Tibial nerve (tissue), 4 donors: Measurements from ENCODE around the gene CCL17. TPM values are rescaled to one million over a fixed set of nuclear protein-coding genes. Genes with fewer than 3 reads are reported as not detected.

Experiments used
- DNase-seq, 2 donors: peaks; one replicate each; pipeline ENCODE4 v3.0.0-alpha.2; 2019; ENCODE audit warnings: low spot score in 2 of 2
- H3K27ac ChIP-seq, 4 donors: fragments of 200-600 bp; sonication (generic) in 3 of 4; one replicate each; pipeline ENCODE4 v1.5.1; 2017 to 2019; ENCODE audit warnings: mild to moderate bottlenecking in 1 of 4
- H3K27me3 ChIP-seq, 2 donors: fragments of 200-600 bp; sonication (generic) in 1 of 2; one replicate each; pipeline versions ENCODE4 v1.5.1 to v1.6.0; 2017 to 2019
- H3K36me3 ChIP-seq, 3 donors: fragments of 200-600 bp; sonication (generic); one replicate each; pipeline ENCODE4 v1.5.1; 2018 to 2019
- H3K4me1 ChIP-seq, 4 donors: fragments of 200-600 bp; sonication (generic) in 3 of 4; one replicate each; pipeline ENCODE4 v1.5.1; 2017 to 2019
- H3K4me3 ChIP-seq, 4 donors: fragments of 200-600 bp; sonication (generic) in 3 of 4; one replicate each; pipeline ENCODE4 v1.5.1; 2017 to 2019; ENCODE audit warnings: mild to moderate bottlenecking in 1 of 4, moderate library complexity in 1 of 4
- H3K9me3 ChIP-seq, 4 donors: fragments of 200-600 bp; sonication (generic) in 3 of 4; one replicate each; pipeline ENCODE4 v1.5.1; 2017 to 2019
- CTCF ChIP-seq, 5 experiments: fragments of 200-600 bp in 3 of 5; fragments of 450-650 bp in 2 of 5; sonication (generic) in 3 of 5; IDR thresholded peaks; one replicate each; pipeline ENCODE4 v1.5.1; 2016 to 2019; ENCODE audit warnings: antibody characterized with exemption in 5 of 5, mild to moderate bottlenecking in 3 of 5, moderate library complexity in 2 of 5
- EP300 ChIP-seq, 2 donors: sonication (generic); formaldehyde crosslinking; IDR thresholded peaks; one replicate each; pipeline ENCODE4 v1.6.1; 2017; ENCODE audit warnings: antibody characterized with exemption in 2 of 2, mild to moderate bottlenecking in 1 of 2
- POLR2A ChIP-seq, 2 donors: fragments of 450-650 bp; IDR thresholded peaks; one replicate each; pipeline ENCODE4 v1.6.1; 2017; ENCODE audit warnings: antibody characterized with exemption in 2 of 2, mild to moderate bottlenecking in 2 of 2, moderate library complexity in 2 of 2
- WGBS, 2 donors: methylation state at CpG; one replicate each; pipeline ENCODE4 v1.1.5; 2018; 5-methylcytosine and 5-hydroxymethylcytosine counted together
- total RNA-seq, 4 donors: library from RNA; depleted of rRNA; stranded (reverse); fragments of >200 nt; gene quantifications; one replicate each; pipeline ENCODE4 v1.1.0, GENCODE V29; 2016

The CCL17 gene
- total RNA-seq, 4 donors from 2014 or later = not detected

DNA sequence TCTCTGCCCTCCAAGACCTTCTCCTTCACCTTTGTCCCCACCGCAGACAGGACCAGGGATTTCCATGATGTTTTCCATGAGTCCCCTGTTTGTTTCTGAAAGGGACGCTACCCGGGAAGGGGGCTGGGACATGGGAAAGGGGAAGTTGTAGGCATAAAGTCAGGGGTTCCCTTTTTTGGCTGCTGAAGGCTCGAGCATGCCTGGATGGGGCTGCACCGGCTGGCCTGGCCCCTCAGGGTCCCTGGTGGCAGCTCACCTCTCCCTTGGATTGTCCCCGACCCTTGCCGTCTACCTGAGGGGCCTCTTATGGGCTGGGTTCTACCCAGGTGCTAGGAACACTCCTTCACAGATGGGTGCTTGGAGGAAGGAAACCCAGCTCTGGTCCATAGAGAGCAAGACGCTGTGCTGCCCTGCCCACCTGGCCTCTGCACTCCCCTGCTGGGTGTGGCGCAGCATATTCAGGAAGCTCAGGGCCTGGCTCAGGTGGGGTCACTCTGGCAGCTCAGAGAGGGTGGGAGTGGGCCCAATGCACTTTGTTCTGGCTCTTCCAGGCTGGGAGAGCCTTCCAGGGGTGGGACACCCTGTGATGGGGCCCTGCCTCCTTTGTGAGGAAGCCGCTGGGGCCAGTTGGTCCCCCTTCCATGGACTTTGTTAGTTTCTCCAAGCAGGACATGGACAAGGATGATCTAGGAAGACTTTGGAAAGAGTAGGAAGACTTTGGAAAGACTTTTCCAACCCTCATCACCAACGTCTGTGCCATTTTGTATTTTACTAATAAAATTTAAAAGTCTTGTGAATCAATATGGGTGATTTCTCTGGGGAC, 20.1 kb upstream of the CCL17 start:
- Histone ChIP-seq H3K4me1 (peaks cover 0 to 44% (median 4%) of the 10 kb centered on the region in 4 donors), H3K4me3 (no peak overlapping the region), H3K27ac (peak overlapping the region in 2 of 4 donors; percentile 11 to 36), H3K27me3 (no peaks in the 10 kb centered on the region), H3K9me3 (no peaks in the 10 kb centered on the region), H3K36me3 (peaks cover 0 to 11% (median 0%) of the 10 kb centered on the region in 3 donors)
- 68 to 70% methylated on average over 10 to 11 of the region's 11 CpGs for WGBS, 2 donors
- TF ChIP-seq EP300 (IDR thresholded peaks at IDR 0.05) (no peak), POLR2A (IDR thresholded peaks at IDR 0.05) (no peak), CTCF (IDR thresholded peaks at IDR 0.05) (no peak)
- no peak for DNase-seq

- no peaks in the 10 kb centered on the region for H3K9me3 ChIP-seq
- WGBS, 2 donors = 69 to 83% methylated on average over 5 of the region's 5 CpGs
- H3K27ac ChIP-seq = no peak overlapping the region
- peaks cover 0 to 11% (median 0%) of the 10 kb centered on the region in 3 donors for H3K36me3 ChIP-seq
- H3K27me3 ChIP-seq = no peaks in the 10 kb centered on the region
- H3K4me3 ChIP-seq = no peak overlapping the region
- peaks cover 0 to 44% (median 4%) of the 10 kb centered on the region in 4 donors for H3K4me1 ChIP-seq
- TF ChIP-seq POLR2A (IDR thresholded peaks at IDR 0.05) (no peak), EP300 (IDR thresholded peaks at IDR 0.05) (no peak), CTCF (IDR thresholded peaks at IDR 0.05) (no peak)
- no peak for DNase-seq
These were observed 19.5 kb upstream of the CCL17 start for GRCh38 chr16:57385083-57385482.

- Histone ChIP-seq H3K27me3 (no peaks in the 10 kb centered on the region), H3K27ac (no peak overlapping the region), H3K9me3 (peaks cover 0 to 2% (median 0%) of the 10 kb centered on the region in 4 donors), H3K4me1 (peaks cover 0 to 42% (median 4%) of the 10 kb centered on the region in 4 donors), H3K4me3 (no peak overlapping the region), H3K36me3 (peaks cover 0 to 11% (median 0%) of the 10 kb centered on the region in 3 donors)
- WGBS, 2 donors = 63 to 68% methylated on average over 5 of the region's 5 CpGs
- DNase-seq = no peak
- TF ChIP-seq CTCF (IDR thresholded peaks at IDR 0.05) (no peak), EP300 (IDR thresholded peaks at IDR 0.05) (no peak), POLR2A (IDR thresholded peaks at IDR 0.05) (no peak)
These were observed 18.1 kb upstream of the CCL17 start for GRCh38 chr16:57386381-57386951.

GRCh38 chr16:57387598-57388354, 16.8 kb upstream of the CCL17 start:
- Histone ChIP-seq H3K27ac (no peak overlapping the region), H3K4me1 (peaks cover 0 to 41% (median 4%) of the 10 kb centered on the region in 4 donors), H3K9me3 (peaks cover 0 to 2% (median 0%) of the 10 kb centered on the region in 4 donors), H3K36me3 (peaks cover 0 to under 1% (median 0%) of the 10 kb centered on the region in 3 donors), H3K27me3 (no peaks in the 10 kb centered on the region), H3K4me3 (no peak overlapping the region)
- TF ChIP-seq EP300 (IDR thresholded peaks at IDR 0.05) (no peak), CTCF (IDR thresholded peaks at IDR 0.05) (no peak), POLR2A (IDR thresholded peaks at IDR 0.05) (no peak)
- no peak for DNase-seq
- WGBS, 2 donors = 65 to 87% methylated on average over 3 of the region's 3 CpGs
